GM19240 (cell line): Measurements from ENCODE around the gene UGP2.
"Not testable (repeated sequence)": the region's sequence is repeated elsewhere in the genome, so short reads cannot be mapped to it uniquely, and the experiment has no call there.

ENCODE experiments used
- DNase-seq: peaks from one replicate; pipeline ENCODE4 v3.0.0; 2011; ENCODE audit warnings: low spot score; ENCODE audit not compliant: insufficient read length

The UGP2 gene

GRCh38 chr2:63840081-63840784, 1.5 kb upstream of the UGP2 start:
- DNase-seq, result no peak

- peak; percentile 42 for DNase-seq
These were observed 877 bp upstream of the UGP2 start for GRCh38 chr2:63840785-63841253.

GRCh38 chr2:63842149-63843061, 709 bp downstream of the UGP2 start:
- no peak for DNase-seq

- DNase-seq, result no peak
These were observed 1.4 kb downstream of the UGP2 start for GRCh38 chr2:63843093-63843492.

- no peak for DNase-seq
These were observed 2.1 kb downstream of the UGP2 start for GRCh38 chr2:63843791-63844190.

- no peak for DNase-seq
These were observed 2.9 kb downstream of the UGP2 start for GRCh38 chr2:63844616-63845015.

- DNase-seq, result no peak
These were observed 4.2 kb downstream of the UGP2 start for GRCh38 chr2:63845866-63846265.

- no peak for DNase-seq
These were observed 4.8 kb downstream of the UGP2 start for GRCh38 chr2:63846487-63846886.

GRCh38 chr2:63847571-63847970, 5.9 kb downstream of the UGP2 start:
- not testable (repeated sequence) for DNase-seq

GRCh38 chr2:63849381-63850203, 7.9 kb downstream of the UGP2 start:
- no peak for DNase-seq

GRCh38 chr2:63850204-63850571, 8.5 kb downstream of the UGP2 start:
- no peak for DNase-seq

GRCh38 chr2:63850649-63851048, 9.0 kb downstream of the UGP2 start:
- DNase-seq, result no peak

- no peak for DNase-seq
These were observed 10.1 kb downstream of the UGP2 start for GRCh38 chr2:63851691-63852311.

- DNase-seq, result no peak
These were observed 12.0 kb downstream of the UGP2 start for GRCh38 chr2:63853527-63854310.

GRCh38 chr2:63855418-63856302, 14.0 kb downstream of the UGP2 start:
- no peak for DNase-seq

GRCh38 chr2:63856303-63856603, 14.6 kb downstream of the UGP2 start:
- no peak for DNase-seq

GRCh38 chr2:63858291-63858690, 16.6 kb downstream of the UGP2 start:
- DNase-seq, result no peak

- DNase-seq, result no peak
These were observed 19.6 kb downstream of the UGP2 start for GRCh38 chr2:63861220-63861822.

- no peak for DNase-seq
These were observed 21.1 kb downstream of the UGP2 start for GRCh38 chr2:63862806-63863205.
